B cell (primary cell): ENCODE data around the gene AUTS2.

Experiments used
- CTCF ChIP-seq: fragments of 200-600 bp; IDR thresholded peaks from one replicate; pipeline ENCODE4 v1.8.0; 2022; ENCODE audit warnings: antibody characterized with exemption, mild to moderate bottlenecking
- EZH2 ChIP-seq: IDR thresholded peaks from 2 replicates; pipeline ENCODE4 v1.6.1; 2012; ENCODE audit warnings: borderline replicate concordance, low read depth, mild to moderate bottlenecking, moderate library complexity, low read length; ENCODE audit not compliant: insufficient read depth, poor library complexity, severe bottlenecking

GRCh38 chr7:69602522-69602921 lies 4.2 kb downstream of the AUTS2 start:
- TF ChIP-seq CTCF (no peak), EZH2 (no peak)
